Astrocyte (in vitro differentiated cells and primary cell): ENCODE data around the gene SPP1. TPM values are rescaled to one million over a fixed set of nuclear protein-coding genes. Genes with fewer than 3 reads are reported as not detected.

Experiments used
- DNase-seq: peaks from one replicate; pipeline ENCODE4 v3.0.0-alpha.2; 2010; ENCODE audit warnings: low read depth
- FAIRE-seq: peaks from 2 replicates; lab custom pipeline; 2011; peaks lifted over from hg19 to GRCh38; lab: Jason Lieb, UNC
- H2AFZ ChIP-seq: 2 replicates; pipeline ENCODE4 v1.6.0; 2012; ENCODE audit warnings: low read depth, low read length, inconsistent platforms
- H3K27ac ChIP-seq: 2 replicates; pipeline ENCODE4 v1.5.1; 2011; ENCODE audit warnings: low read depth, low read length, inconsistent platforms
- H3K27me3 ChIP-seq: 2 replicates; pipeline ENCODE4 v1.6.0; 2011; ENCODE audit warnings: low read length, inconsistent platforms; ENCODE audit not compliant: insufficient read depth
- H3K36me3 ChIP-seq: 2 replicates; pipeline ENCODE4 v1.5.1; 2011; ENCODE audit warnings: low read length, inconsistent platforms; ENCODE audit not compliant: insufficient read depth
- H3K4me1 ChIP-seq: 2 replicates; pipeline ENCODE4 v1.5.1; 2011; ENCODE audit warnings: low read length, inconsistent platforms; ENCODE audit not compliant: insufficient read depth
- H3K4me2 ChIP-seq: 2 replicates; pipeline ENCODE4 v1.6.0; 2012; ENCODE audit warnings: low read length, inconsistent platforms
- H3K4me3 ChIP-seq: 2 replicates; pipeline ENCODE4 v1.5.1; 2011; ENCODE audit warnings: low read depth, mild to moderate bottlenecking, low read length, inconsistent platforms; ENCODE audit not compliant: insufficient read depth
- H3K79me2 ChIP-seq: 2 replicates; pipeline ENCODE4 v1.6.0; 2012; ENCODE audit warnings: mild to moderate bottlenecking, low read length, inconsistent platforms; ENCODE audit not compliant: insufficient read depth
- H3K9ac ChIP-seq: 2 replicates; pipeline ENCODE4 v1.6.0; 2012; ENCODE audit warnings: mild to moderate bottlenecking, low read length, inconsistent platforms
- H3K9me3 ChIP-seq: 2 replicates; pipeline ENCODE4 v1.5.1; 2012; ENCODE audit warnings: low read depth, mild to moderate bottlenecking, low read length, inconsistent platforms; ENCODE audit not compliant: insufficient read depth
- H4K20me1 ChIP-seq: 2 replicates; pipeline ENCODE4 v1.6.0; 2012; ENCODE audit warnings: low read length, inconsistent platforms; ENCODE audit not compliant: insufficient read depth
- H3K27ac Mint-ChIP-seq: one replicate; pipeline ENCODE4 v1.8.0; 2021; ENCODE audit warnings: mild to moderate bottlenecking, mixed read lengths; ENCODE audit not compliant: unreplicated experiment
- H3K27me3 Mint-ChIP-seq: one replicate; pipeline ENCODE4 v1.8.0; 2021; ENCODE audit warnings: low read depth, mixed read lengths; ENCODE audit not compliant: unreplicated experiment
- H3K36me3 Mint-ChIP-seq: one replicate; pipeline ENCODE4 v1.8.0; 2021; ENCODE audit warnings: low read depth, mixed read lengths; ENCODE audit not compliant: unreplicated experiment
- H3K4me1 Mint-ChIP-seq: one replicate; pipeline ENCODE4 v1.8.0; 2021; ENCODE audit warnings: low read depth, mixed read lengths; ENCODE audit not compliant: unreplicated experiment
- H3K4me3 Mint-ChIP-seq: one replicate; pipeline ENCODE4 v1.8.0; 2021; ENCODE audit warnings: mild to moderate bottlenecking, moderate library complexity, mixed read lengths; ENCODE audit not compliant: unreplicated experiment
- H3K9me3 Mint-ChIP-seq: one replicate; pipeline ENCODE4 v1.8.0; 2021; ENCODE audit warnings: mild to moderate bottlenecking, mixed read lengths; ENCODE audit not compliant: unreplicated experiment
- CTCF ChIP-seq: IDR thresholded peaks from 2 replicates; pipeline ENCODE4 v1.5.1; 2011; ENCODE audit warnings: low read depth, mild to moderate bottlenecking, inconsistent platforms, low read length, moderate library complexity; ENCODE audit not compliant: insufficient read depth
- EZH2 ChIP-seq: IDR thresholded peaks from 2 replicates; pipeline ENCODE4 v1.6.1; 2012; ENCODE audit warnings: mild to moderate bottlenecking, low read length, inconsistent platforms; ENCODE audit not compliant: insufficient read depth
- total RNA-seq: library from RNA; stranded (reverse); gene quantifications from 2 replicates; pipeline ENCODE4 v1.2.1, GENCODE V29; 2021

SPP1 gene
- total RNA-seq, 1 donor from 2014 or later = 217 TPM

DNA sequence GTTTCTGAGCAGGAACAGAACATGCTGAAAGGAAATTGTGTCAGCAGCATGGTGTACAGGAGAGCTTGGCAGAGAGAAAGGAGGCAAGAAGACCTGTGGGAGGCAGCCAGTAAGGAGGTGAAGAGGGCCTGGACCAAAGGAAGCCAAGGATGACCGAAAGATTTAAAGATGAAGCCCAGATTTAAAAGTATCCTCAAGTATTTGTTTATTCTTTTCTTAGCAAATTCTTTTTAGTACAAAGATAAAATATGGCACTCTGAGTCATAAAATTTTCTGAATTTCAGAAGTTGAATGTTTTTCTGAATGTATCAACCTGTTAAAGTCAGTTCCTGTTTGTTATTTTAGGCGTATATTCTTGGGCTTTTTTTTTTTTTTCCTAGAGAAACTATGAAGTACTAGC lies 35.5 kb downstream of the SPP1 start:
- peak overlapping the region; percentile 53 for H3K27ac ChIP-seq
- peak; percentile 51 for DNase-seq
- peaks cover 25% of the 10 kb centered on the region for H3K4me1 ChIP-seq
- H3K27me3 ChIP-seq = no peaks in the 10 kb centered on the region
- H3K79me2 ChIP-seq = peaks cover 83% of the 10 kb centered on the region
- no peaks in the 10 kb centered on the region for H3K36me3 ChIP-seq
- TF ChIP-seq CTCF (no peak), EZH2 (no peak)
- FAIRE-seq = no peak
- Mint-ChIP-seq H3K4me1 (peaks cover 12% of the 10 kb centered on the region), H3K36me3 (peaks cover 2% of the 10 kb centered on the region), H3K9me3 (no peaks in the 10 kb centered on the region), H3K27me3 (peaks cover 1% of the 10 kb centered on the region), H3K4me3 (no peak overlapping the region), H3K27ac (peak overlapping the region; percentile 2)
- no peak overlapping the region for H2AFZ ChIP-seq
- H4K20me1 ChIP-seq = peaks cover 47% of the 10 kb centered on the region
- H3K4me2 ChIP-seq = peak overlapping the region; percentile 94
- no peak overlapping the region for H3K4me3 ChIP-seq
- peak overlapping the region; percentile 24 for H3K9ac ChIP-seq
- H3K9me3 ChIP-seq = no peaks in the 10 kb centered on the region

DNA sequence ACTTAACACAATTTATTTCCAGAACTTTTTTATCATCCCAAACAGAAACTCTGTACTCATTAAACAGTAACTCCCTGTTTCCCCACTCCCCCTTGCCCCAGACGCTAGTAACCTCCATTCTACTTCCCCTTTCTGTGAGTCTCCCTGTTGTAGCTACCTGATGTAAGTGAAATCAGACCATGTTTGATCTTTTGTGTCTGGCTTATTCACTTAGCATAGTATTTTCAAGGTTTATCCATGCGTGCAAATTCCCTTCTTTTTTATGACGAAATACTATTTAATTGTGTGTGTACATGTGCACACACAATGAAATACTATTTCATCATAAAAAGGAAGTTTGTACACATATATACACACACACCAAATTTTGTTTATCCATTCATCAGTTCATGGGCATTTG lies 37.1 kb downstream of the SPP1 start:
- H3K27me3 ChIP-seq = no peaks in the 10 kb centered on the region
- TF ChIP-seq CTCF (no peak), EZH2 (no peak)
- Mint-ChIP-seq H3K27ac (no peak overlapping the region), H3K36me3 (peaks cover 2% of the 10 kb centered on the region), H3K4me1 (peaks cover 12% of the 10 kb centered on the region), H3K4me3 (no peak overlapping the region), H3K9me3 (no peaks in the 10 kb centered on the region), H3K27me3 (no peaks in the 10 kb centered on the region)
- DNase-seq (no peak), FAIRE-seq (no peak)
- no peaks in the 10 kb centered on the region for H3K9me3 ChIP-seq
- no peak overlapping the region for H3K27ac ChIP-seq
- H3K4me1 ChIP-seq = peaks cover 26% of the 10 kb centered on the region
- H2AFZ ChIP-seq = no peak overlapping the region
- H3K4me2 ChIP-seq = no peak overlapping the region
- no peak overlapping the region for H3K9ac ChIP-seq
- H3K36me3 ChIP-seq = no peaks in the 10 kb centered on the region
- H3K79me2 ChIP-seq = peaks cover 96% of the 10 kb centered on the region
- H4K20me1 ChIP-seq = peaks cover 47% of the 10 kb centered on the region
- no peak overlapping the region for H3K4me3 ChIP-seq

DNA sequence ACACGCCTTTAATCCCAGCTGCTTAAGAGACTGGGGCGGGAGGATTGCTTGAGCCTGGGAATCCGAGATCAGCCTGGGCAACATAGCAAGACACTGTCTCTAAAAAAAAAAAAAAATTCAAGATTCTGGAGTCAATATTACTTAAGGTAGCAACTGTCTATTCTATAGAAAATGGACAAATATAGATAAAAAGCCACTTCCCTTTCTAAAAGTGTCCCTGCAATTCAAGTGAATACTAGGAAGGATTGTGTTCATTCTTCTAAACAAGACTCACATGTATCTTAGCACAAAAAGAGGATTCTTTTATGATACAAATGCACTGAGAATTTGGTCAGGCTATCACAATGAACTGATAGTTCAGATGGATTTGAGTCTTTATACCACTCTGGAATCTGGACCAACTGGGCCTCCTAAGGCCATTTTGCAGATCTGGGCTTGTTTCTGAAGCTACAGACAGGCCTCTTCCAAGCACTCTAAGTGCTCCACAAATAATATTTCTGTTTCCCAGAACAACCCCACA lies 38.9 kb downstream of the SPP1 start:
- peaks cover 21% of the 10 kb centered on the region for H3K4me1 Mint-ChIP-seq

More for the DNA sequence above, 38.9 kb downstream of the SPP1 start:
- Histone ChIP-seq H3K9ac (no peak overlapping the region), H2AFZ (no peak overlapping the region), H3K4me2 (no peak overlapping the region), H3K9me3 (no peaks in the 10 kb centered on the region), H3K4me3 (no peak overlapping the region), H3K4me1 (peaks cover 34% of the 10 kb centered on the region), H3K27me3 (no peaks in the 10 kb centered on the region), H3K79me2 (peaks cover 91% of the 10 kb centered on the region), H3K36me3 (no peaks in the 10 kb centered on the region), H4K20me1 (peaks cover 41% of the 10 kb centered on the region), H3K27ac (no peak overlapping the region)
- TF ChIP-seq EZH2 (no peak), CTCF (no peak)
- peaks cover 2% of the 10 kb centered on the region for H3K36me3 Mint-ChIP-seq
- DNase-seq = no peak
- FAIRE-seq = no peak
- H3K4me3 Mint-ChIP-seq = no peak overlapping the region
- no peak overlapping the region for H3K27ac Mint-ChIP-seq
- H3K27me3 Mint-ChIP-seq = no peaks in the 10 kb centered on the region
- H3K9me3 Mint-ChIP-seq = no peaks in the 10 kb centered on the region
